ENCODE data around the gene PCBP3. TPM values are rescaled to one million over a fixed set of nuclear protein-coding genes. Genes with fewer than 3 reads are reported as not detected.

The PCBP3 gene
- total RNA-seq, 1 donor from 2014 or later = not detected

GRCh38 chr21:45906196-45906805 is 262.8 kb downstream of the PCBP3 start:
- Histone ChIP-seq H3K27me3 (ENCODE audit: control insufficient read depth, insufficient read depth, low read length) (no peaks in the 10 kb centered on the region), H3K4me3 (ENCODE audit: low read depth, low read length) (no peak overlapping the region), H3K36me3 (ENCODE audit: control insufficient read depth, insufficient read depth, low read length) (no peaks in the 10 kb centered on the region)
- DNase-seq (ENCODE audit: low read depth) (no peak), FAIRE-seq (peak; percentile 28)
- no peak for TF ChIP-seq CTCF (IDR thresholded peaks at IDR 0.05; ENCODE audit: insufficient read depth, low read length, severe bottlenecking)

DNA sequence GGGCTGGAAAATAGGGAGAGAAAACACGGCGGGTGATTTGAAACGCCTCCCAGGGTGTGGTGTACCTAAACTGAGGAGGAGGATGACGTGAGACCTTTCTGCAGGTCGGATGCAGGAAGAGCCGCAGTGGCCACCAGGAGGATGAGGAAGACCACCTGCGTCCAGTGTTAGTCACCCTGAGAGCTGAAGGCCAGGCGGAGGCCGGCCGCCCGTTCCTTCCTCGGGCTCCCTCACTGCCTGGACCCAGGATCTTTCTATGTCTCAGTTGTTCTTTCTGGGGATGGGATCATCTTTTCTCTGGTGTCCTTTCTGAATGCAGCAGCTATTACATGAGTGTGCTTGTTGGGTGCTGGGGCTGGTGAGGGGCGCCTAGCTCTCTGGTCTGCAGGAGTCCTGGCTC is 263.3 kb downstream of the PCBP3 start:
- TF ChIP-seq CTCF (IDR thresholded peaks at IDR 0.05; ENCODE audit: insufficient read depth, low read length, severe bottlenecking) = no peak
- FAIRE-seq (no peak), DNase-seq (ENCODE audit: low read depth) (no peak)
- no peaks in the 10 kb centered on the region for H3K36me3 ChIP-seq (ENCODE audit: control insufficient read depth, insufficient read depth, low read length)
- H3K27me3 ChIP-seq (ENCODE audit: control insufficient read depth, insufficient read depth, low read length) = no peaks in the 10 kb centered on the region
- H3K4me3 ChIP-seq (ENCODE audit: low read depth, low read length) = no peak overlapping the region

- Histone ChIP-seq H3K4me3 (ENCODE audit: low read depth, low read length) (no peak overlapping the region), H3K27me3 (ENCODE audit: control insufficient read depth, insufficient read depth, low read length) (no peaks in the 10 kb centered on the region), H3K36me3 (ENCODE audit: control insufficient read depth, insufficient read depth, low read length) (no peaks in the 10 kb centered on the region)
- DNase-seq (ENCODE audit: low read depth) (no peak), FAIRE-seq (no peak)
- TF ChIP-seq CTCF (IDR thresholded peaks at IDR 0.05; ENCODE audit: insufficient read depth, low read length, severe bottlenecking) = no peak
Observed at GRCh38 chr21:45908536-45909237, 265.2 kb downstream of the PCBP3 start.

GRCh38 chr21:45909238-45909988 is 265.9 kb downstream of the PCBP3 start:
- DNase-seq (ENCODE audit: low read depth) = no peak
- TF ChIP-seq CTCF (IDR thresholded peaks at IDR 0.05; ENCODE audit: insufficient read depth, low read length, severe bottlenecking) = no peak
- Histone ChIP-seq H3K27me3 (ENCODE audit: control insufficient read depth, insufficient read depth, low read length) (no peaks in the 10 kb centered on the region), H3K36me3 (ENCODE audit: control insufficient read depth, insufficient read depth, low read length) (no peaks in the 10 kb centered on the region), H3K4me3 (ENCODE audit: low read depth, low read length) (no peak overlapping the region)
- FAIRE-seq = no peak

DNA sequence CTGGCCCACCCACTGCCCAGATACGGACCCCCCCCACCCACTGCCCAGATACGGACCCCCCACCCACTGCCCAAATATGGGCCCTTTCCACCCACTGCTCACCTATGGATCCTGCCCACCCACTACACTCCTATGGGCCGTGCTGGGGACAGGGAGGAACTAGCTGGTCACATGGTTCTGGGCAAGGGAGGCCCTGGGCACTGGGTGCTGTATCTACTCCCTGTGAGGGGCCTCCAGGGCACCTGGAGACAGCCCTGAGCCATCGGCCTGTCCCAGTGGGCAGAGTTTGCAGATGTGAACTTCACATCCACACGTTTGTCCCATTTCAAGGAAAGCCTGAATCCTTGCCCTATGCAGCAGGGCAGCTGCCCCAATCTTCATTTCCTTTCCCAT is 266.6 kb downstream of the PCBP3 start:
- FAIRE-seq (no peak), DNase-seq (ENCODE audit: low read depth) (no peak)
- Histone ChIP-seq H3K36me3 (ENCODE audit: control insufficient read depth, insufficient read depth, low read length) (no peaks in the 10 kb centered on the region), H3K27me3 (ENCODE audit: control insufficient read depth, insufficient read depth, low read length) (no peaks in the 10 kb centered on the region), H3K4me3 (ENCODE audit: low read depth, low read length) (no peak overlapping the region)
- TF ChIP-seq CTCF (IDR thresholded peaks at IDR 0.05; ENCODE audit: insufficient read depth, low read length, severe bottlenecking) = no peak

Data from bronchial epithelial cell (primary cell).